Stimulated activated CD8-positive, alpha-beta memory T cell treated with anti-CD3 and anti-CD28 coated beads, Interleukin-7, amount 100 ng/mL, for 4 hours (primary cell): ENCODE results near the gene IQSEC1.
"Not testable (repeated sequence)": the region's sequence is repeated elsewhere in the genome, so short reads cannot be mapped to it uniquely, and the experiment has no call there.

ENCODE experiments used
- DNase-seq, 2 donors: peaks; one replicate each; pipeline ENCODE4 v3.0.0-alpha.2; 2020; ENCODE audit warnings: low read depth in 2 of 2

IQSEC1 gene

DNA sequence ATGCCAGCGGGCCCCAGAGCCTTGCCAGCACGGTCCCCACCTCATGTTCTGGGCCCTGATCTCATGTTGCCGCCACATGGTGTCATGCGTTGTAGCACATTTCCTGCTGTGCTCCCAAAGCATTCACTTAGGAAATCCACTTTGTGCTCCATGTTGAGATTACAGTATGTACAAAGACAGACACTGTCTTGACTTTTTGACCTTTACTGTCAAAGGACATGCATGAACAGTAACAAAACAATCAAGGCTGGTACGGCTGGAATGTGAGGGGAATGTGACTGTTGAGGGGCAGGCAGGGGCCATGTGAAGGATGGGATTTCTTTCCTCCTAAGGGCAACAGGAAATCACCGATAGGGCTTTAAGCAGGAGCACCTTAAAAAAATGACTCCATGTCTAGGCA lies 178.6 kb downstream of the IQSEC1 start:
- no peak for DNase-seq

GRCh38 chr3:12893852-12894251 lies 179.4 kb downstream of the IQSEC1 start:
- DNase-seq: no peak

DNA sequence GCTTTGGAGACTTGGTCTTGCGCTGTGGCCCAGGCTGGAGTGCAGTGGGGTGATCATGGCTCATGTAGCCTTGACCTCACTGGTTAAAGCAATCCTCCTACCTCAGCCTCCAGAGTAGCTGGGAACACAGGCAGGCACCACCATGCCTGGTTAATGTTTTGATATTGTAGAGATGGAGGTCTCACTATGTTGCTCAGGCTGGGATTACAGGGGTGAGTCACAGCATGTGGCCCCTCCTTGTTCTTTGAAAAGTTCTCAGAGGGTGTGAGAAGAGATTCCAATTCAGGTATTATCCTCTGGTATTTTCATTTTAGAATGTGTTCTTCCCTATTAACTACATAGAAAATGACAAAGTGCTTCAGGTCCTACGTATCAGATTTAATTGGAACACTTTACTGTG lies 180.0 kb downstream of the IQSEC1 start:
- DNase-seq: no peak

DNA sequence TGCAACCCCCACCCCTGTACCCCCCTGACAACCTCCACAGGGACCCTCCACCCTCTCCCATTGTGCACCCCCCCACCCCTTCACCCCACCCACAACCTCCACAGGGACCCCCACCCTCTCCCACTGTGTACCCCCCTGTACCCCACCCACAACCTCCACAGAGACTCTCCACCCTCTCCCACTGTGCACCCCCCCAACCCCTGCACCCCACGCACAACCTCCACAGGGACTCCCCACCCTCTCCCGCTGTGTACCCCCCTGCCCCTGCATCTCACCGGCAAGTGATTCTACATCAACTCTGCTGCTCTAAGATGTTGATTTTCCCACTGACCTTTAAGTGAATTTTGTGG lies 180.4 kb downstream of the IQSEC1 start:
- no peak for DNase-seq

DNA sequence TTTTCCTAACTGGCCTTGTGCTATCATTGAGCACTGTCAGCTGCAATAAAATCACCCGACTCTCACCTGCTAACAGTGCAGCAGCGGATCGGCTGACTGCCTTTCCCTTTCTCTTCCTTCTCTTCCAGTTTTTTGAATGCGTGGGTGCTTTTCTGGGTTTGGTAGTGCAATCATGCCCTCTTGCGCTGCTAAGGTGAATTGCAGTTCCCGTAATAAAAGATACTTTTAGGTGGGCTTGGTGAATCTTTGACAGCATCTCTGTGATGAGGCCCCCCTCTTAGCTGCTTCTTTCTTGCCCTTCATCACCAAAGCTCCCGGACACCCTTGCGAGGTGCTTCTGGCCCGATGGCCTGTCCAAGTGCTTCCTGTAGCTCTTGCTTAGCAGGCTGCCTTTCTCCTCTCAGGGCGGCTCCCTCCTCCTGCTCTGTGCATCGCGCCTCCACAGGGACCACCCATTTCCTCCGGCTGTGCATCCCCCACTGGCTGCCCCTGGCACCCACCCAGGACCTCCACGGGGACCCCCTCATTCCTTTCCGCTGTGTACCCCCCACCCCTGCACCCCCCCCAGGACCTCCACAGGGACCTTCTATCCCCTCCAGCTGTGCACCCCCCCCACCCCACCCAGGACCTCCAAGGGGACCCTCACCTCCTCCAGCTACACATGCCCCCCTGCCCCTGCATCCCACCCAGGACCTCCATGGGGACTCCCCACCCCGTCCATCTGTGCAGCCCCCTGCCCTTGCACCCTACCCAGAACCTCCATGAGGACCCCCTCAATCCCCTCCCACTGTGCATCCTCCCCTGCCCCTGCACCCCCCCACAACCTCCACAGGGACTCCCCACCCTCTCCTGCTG lies 181.0 kb downstream of the IQSEC1 start:
- DNase-seq: peak in 1 of 2 donors; percentile 9

GRCh38 chr3:12891391-12891984 lies 181.7 kb downstream of the IQSEC1 start:
- DNase-seq: no peak

DNA sequence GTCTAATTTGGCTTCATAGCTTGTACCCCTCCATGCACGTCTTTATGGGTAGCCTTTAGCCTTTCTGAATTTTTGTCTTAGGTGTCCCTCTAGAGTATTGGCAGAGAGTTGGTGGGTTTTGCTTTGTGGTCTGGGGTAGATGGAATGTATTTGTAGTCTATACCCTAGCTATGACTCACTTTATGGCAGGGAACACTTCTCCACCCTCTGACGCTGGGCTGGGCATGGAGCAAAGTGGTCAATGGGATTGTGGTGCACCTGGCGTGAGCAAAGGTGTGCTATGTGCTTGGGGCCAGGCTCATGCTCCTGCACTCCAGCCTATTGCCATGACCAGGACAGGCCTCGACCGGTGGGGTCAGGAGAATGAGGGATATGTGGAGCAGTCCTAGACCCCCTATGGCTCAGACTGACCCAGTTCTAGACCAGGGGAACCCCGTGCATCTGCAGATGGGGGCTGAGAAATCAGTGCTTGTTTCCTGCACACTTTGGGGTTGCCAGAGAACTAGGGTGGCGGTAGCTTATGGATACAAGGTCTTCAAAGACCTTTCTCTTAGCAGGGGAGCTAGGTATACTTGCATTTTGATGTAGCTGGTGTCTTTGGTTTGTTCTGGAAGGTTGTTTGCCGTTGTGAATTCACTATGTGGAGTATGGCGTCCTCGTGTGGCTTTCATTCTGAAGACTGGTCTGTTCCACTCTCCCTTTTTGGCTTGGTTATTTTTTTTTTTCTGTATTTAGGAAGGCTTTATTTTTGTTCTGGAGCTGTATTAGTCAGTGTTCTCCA lies 182.4 kb downstream of the IQSEC1 start:
- DNase-seq: no peak

- no peak for DNase-seq
These were observed 186.5 kb downstream of the IQSEC1 start for GRCh38 chr3:12886736-12887135.

DNA sequence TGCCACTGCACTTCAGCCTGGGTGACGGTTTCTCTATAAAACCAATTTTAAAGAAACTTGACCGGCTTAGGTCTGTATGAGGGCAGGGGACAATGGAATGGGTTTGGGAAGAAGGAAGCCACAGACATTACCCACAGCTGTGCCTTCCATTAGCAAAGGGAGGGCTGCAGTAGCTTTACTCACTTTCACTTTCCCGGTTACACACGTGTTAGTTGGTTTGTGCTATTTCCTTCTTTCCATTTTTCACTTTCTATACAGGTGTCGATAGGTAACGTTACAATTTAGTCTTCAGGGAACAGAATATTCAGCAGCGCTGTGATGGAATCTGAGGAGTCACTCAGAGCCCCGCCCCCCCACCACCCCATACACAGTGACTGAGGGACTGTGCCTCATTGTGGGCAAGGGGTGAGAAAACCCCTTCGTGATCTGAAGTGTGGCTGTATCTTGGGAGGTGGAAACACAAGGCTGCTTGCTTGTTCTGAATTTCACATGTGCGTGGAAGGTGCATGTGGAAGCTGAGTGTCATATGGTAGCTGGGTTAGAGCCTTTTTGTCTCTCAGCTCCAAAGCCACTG lies 187.0 kb downstream of the IQSEC1 start:
- peak in 1 of 2 donors; percentile 13 for DNase-seq

DNA sequence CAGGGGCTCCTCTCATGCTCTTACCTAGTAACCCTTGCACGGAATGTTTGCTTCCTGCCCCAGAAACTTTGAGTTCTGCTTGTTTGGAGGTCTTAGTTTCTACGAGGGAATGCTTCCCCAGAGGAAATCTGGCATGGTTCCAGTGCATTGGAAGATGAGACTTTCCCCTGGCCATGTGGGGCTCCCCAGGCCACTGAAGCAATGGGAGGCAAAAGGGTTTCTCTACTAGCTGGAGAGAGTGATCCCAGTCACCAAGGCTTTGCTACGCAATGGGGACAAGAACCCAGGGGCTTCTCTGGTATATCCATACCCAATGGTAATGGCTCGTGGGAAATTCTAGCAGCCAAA lies 187.7 kb downstream of the IQSEC1 start:
- DNase-seq: no peak

DNA sequence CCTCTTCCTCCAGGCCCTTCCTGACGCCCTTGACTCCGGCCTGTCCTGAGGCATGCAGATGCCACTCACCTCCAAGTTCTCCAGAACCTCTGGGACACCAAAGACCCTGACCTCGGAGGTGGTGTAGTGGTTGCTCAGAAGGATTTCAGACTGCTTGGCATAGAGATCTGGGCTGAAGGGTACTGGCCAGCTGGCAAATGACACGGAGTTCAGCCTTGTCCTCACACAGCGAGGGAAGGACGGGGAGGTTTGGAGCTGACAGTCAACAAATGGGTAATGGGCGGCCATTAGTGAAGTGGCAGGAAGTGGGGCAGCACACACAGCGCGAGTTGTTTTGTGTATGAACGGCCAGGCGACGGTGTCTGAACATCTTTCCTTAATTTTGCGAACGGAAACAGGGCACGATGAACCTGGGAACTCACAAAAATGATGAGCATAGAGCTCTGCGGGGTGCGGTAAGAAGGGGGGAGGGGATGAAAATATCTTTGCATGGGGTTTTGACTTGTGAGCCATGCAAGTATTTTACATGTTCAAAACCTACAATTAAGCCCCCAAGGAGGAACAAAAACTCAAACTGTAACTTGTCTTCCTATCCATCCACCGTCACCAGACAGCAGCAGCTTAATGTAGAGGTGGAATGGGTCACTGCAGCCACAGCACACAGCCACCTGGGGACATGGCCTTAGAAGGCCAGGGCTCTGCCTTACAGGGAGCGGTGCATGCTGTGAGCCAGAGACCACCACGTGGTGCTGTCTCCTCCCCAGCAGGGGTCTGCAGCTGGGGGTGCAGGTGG lies 188.2 kb downstream of the IQSEC1 start:
- no peak for DNase-seq

- no peak for DNase-seq
These were observed 189.0 kb downstream of the IQSEC1 start for GRCh38 chr3:12884186-12884680.

DNA sequence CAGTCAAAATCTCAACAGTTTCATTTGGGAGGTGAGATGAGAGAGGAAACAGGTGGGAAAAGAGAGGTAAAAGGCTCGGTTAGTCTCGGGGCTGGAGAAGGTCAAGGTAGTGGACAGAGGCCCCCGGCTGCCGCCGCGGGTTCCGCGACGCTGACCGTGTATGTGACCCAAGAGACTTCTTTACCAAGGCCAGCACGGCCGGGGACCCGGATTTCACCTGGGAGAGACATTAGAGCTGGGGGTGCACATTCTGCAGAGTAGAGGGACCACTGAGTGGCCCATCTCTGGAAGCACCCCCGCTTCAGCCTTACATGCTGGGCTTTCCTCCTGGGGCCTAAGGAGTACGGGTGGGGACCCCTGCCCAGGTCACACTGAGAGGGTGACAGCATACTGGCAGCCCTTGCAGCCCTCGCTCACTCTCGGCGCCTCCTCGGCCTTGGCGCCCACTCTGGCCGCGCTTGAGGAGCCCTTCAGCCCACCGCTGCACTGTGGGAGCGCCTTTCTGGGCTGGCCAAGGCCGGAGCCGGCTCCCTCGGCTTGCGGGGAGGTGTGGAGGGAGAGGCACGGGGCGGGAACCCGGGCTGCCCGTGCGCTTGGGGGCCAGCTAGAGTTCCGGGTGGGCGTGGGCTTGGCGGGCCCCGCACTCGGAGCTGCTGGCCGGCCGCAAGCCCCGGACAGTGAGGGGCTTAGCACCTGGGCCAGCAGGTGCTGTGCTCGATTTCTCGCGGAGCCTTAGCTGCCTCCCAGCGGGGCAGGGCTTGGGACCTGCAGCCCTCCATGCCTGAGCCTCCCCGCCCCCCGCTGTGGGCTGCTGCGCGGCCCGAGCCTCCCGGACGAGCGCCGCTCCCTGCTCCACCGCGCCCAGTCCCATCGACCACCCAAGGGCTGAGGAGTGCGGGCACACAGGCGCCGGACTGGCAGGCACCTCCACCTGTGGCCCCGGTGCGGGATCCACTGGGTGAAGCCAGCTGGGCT lies 190.6 kb downstream of the IQSEC1 start:
- no peak for DNase-seq

DNA sequence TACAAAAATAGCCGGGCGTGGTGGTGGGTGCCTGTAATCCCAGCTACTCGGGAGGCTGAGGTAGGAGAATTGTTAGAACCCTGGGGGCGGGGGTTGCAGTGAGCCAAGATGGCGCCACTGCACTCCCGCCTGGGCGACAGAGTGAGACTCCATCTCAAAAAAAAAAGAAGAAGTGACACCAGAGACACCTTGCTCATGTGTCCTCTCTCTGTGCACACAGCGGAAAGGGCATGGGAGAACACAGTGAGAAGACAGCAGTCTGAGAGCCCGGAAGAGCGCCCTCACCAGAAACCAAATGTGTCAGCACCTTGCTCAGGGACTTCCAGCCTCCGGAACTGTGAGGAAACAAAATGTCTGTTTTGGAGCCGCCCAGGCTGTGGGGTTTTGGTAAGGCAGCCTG lies 191.4 kb downstream of the IQSEC1 start:
- not testable (repeated sequence) for DNase-seq

GRCh38 chr3:12879191-12879815 lies 193.9 kb downstream of the IQSEC1 start:
- no peak for DNase-seq

GRCh38 chr3:12878758-12879157 lies 194.5 kb downstream of the IQSEC1 start:
- DNase-seq: not testable (repeated sequence)

GRCh38 chr3:12878141-12878574 lies 195.1 kb downstream of the IQSEC1 start:
- DNase-seq: no peak

DNA sequence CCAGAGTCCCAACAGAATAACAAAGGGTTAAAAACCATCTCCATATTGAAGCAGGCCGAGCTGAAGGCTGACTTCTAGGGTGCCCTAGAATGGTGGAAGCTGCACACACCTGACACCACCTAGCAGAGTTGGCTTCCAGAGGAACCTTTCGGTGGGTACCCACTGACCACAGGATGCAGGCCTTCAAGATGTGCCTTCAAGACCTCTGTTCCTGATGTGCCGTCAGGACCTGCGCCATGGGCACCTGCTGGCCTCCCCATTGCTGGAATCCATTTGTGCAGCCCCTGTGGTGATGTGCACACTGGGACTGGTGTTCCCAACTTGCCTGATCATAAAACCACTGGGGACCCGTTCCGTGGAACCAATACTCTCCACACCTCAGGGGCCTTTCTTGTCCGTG lies 196.2 kb downstream of the IQSEC1 start:
- DNase-seq: no peak
